Fibroblast of skin of right biceps (primary cell): ENCODE results near the gene DDX56.
"Not testable (repeated sequence)": the region's sequence is repeated elsewhere in the genome, so short reads cannot be mapped to it uniquely, and the experiment has no call there.

Source experiments
- DNase-seq: peaks from one replicate; pipeline ENCODE4 v3.0.0-alpha.2; 2013

DDX56 gene

GRCh38 chr7:44561962-44562621, 11.6 kb downstream of the DDX56 start:
- DNase-seq = peak; percentile 45

- DNase-seq = no peak
Observed at GRCh38 chr7:44561481-44561880, 12.2 kb downstream of the DDX56 start.

- no peak for DNase-seq
Observed at GRCh38 chr7:44559485-44559884, 14.2 kb downstream of the DDX56 start.

GRCh38 chr7:44557485-44557884, 16.2 kb downstream of the DDX56 start:
- no peak for DNase-seq

- DNase-seq = no peak
Observed at GRCh38 chr7:44555350-44555749, 18.4 kb downstream of the DDX56 start.

- not testable (repeated sequence) for DNase-seq
Observed at GRCh38 chr7:44552473-44553005, 21.2 kb downstream of the DDX56 start.

GRCh38 chr7:44549457-44549856, 24.3 kb downstream of the DDX56 start:
- no peak for DNase-seq

GRCh38 chr7:44548893-44549292, 24.8 kb downstream of the DDX56 start:
- DNase-seq = no peak

GRCh38 chr7:44547536-44548231, 26.0 kb downstream of the DDX56 start:
- no peak for DNase-seq

GRCh38 chr7:44541876-44542610, 31.7 kb downstream of the DDX56 start:
- no peak for DNase-seq

GRCh38 chr7:44541028-44541869, 32.5 kb downstream of the DDX56 start, which contains the start of gene NPC1L1:
Gene NPC1L1, minus strand, starts transcription at chr7:44541330. Its CDS starts 71 bp downstream, at chr7:44541259.
- DNase-seq = no peak

GRCh38 chr7:44540592-44541027, 33.1 kb downstream of the DDX56 start:
- no peak for DNase-seq

- DNase-seq = no peak
Observed at GRCh38 chr7:44539669-44540506, 33.8 kb downstream of the DDX56 start.

- DNase-seq = no peak
Observed at GRCh38 chr7:44538798-44539668, 34.7 kb downstream of the DDX56 start.

- DNase-seq = no peak
Observed at GRCh38 chr7:44538093-44538797, 35.5 kb downstream of the DDX56 start.

- DNase-seq = no peak
Observed at GRCh38 chr7:44537442-44537841, 36.3 kb downstream of the DDX56 start.

GRCh38 chr7:44536090-44536489, 37.6 kb downstream of the DDX56 start:
- no peak for DNase-seq

GRCh38 chr7:44535348-44536064, 38.2 kb downstream of the DDX56 start:
- DNase-seq = no peak

- peak; percentile 23 for DNase-seq
Observed at GRCh38 chr7:44534501-44534900, 39.2 kb downstream of the DDX56 start.
